HCT116 (cell line): ENCODE results near the gene IRF9. TPM values are rescaled to one million over a fixed set of nuclear protein-coding genes. Genes with fewer than 3 reads are reported as not detected.

Experiments
- ATAC-seq: fragments of 200-7000 bp; cut with Tn5 transposase; 2 replicates; pipeline ENCODE4 v1.9.1; 2020; ENCODE audit warnings: mild to moderate bottlenecking, moderate library complexity
- BruUV-seq: library from RNA; stranded (reverse); fragments of 400-500 nt; replicated peaks from 2 replicates; lab custom pipeline; 2021; lab: Mats Ljungman, UMichigan
- CTCF ChIA-PET: fragments of 300-600 bp; sonication (Branson Sonifier 250); formaldehyde crosslinking; loops from one replicate; lab custom pipeline; 2021; ENCODE audit warnings: antibody characterized with exemption; lab: Charles Lee
- POLR2A ChIA-PET: fragments of 300-600, 350-600 bp; sonication (Branson Sonifier 250); formaldehyde crosslinking; loops from one replicate; lab custom pipeline; 2021; ENCODE audit warnings: antibody characterized with exemption; lab: Charles Lee
- RAD21 ChIA-PET, 2 experiments: fragments of 300-600 bp; sonication (Branson Sonifier 250); formaldehyde crosslinking; loops; one replicate each; lab custom pipeline; 2023; ENCODE audit warnings: low total read pairs in 2 of 2; ENCODE audit not compliant: uncharacterized antibody in 2 of 2, unreplicated experiment in 2 of 2, low non-redundant PET in 1 of 2; lab: Charles Lee
- DNase-seq: peaks from one replicate; pipeline ENCODE4 v3.0.0-alpha.2; 2010; ENCODE audit warnings: low read depth, low spot score
- H2AFZ ChIP-seq: fragments of 200-600 bp; shearing (Covaris generic), sonication (generic); 2 replicates; pipeline ENCODE4 v1.6.1; 2017; ENCODE audit warnings: low read depth, mixed run types, mixed read lengths, antibody characterized with exemption, low read length; ENCODE audit not compliant: poor library complexity, severe bottlenecking
- H3K27ac ChIP-seq: 2 replicates; pipeline ENCODE4 v1.5.1; 2012; ENCODE audit warnings: low read depth, low read length
- H3K27me3 ChIP-seq: fragments of 200-600 bp; sonication (generic); 2 replicates; pipeline ENCODE4 v1.6.1; 2016; ENCODE audit warnings: mixed run types, low read length, mixed read lengths; ENCODE audit not compliant: insufficient read depth
- H3K36me3 ChIP-seq, 2 experiments: fragments of 200-500 bp in 1 of 2; fragments of 200-600 bp in 1 of 2; sonication (Bioruptor generic) in 1 of 2; sonication (generic) in 1 of 2; 2 replicates each; pipeline versions ENCODE4 v1.5.1 to v1.6.1; 2014 to 2016; ENCODE audit warnings: low read length in 2 of 2, inconsistent platforms in 1 of 2, mixed read lengths in 1 of 2, mixed run types in 1 of 2; ENCODE audit not compliant: insufficient read depth in 2 of 2, control insufficient read depth in 1 of 2
- H3K4me1 ChIP-seq, 2 experiments: fragments of 200-600 bp in 1 of 2; sonication (generic) in 1 of 2; 2 replicates each; pipeline versions ENCODE4 v1.5.1 to v1.6.1; 2012 to 2017; ENCODE audit warnings: low read length in 2 of 2, inconsistent platforms in 1 of 2, mild to moderate bottlenecking in 1 of 2, mixed read lengths in 1 of 2, mixed run types in 1 of 2, moderate library complexity in 1 of 2; ENCODE audit not compliant: insufficient read depth in 2 of 2, control insufficient read depth in 1 of 2
- H3K4me2 ChIP-seq: fragments of 200-600 bp; sonication (generic); 2 replicates; pipeline ENCODE4 v1.6.1; 2017; ENCODE audit warnings: mixed run types, low read length, mixed read lengths
- H3K4me3 ChIP-seq, 2 experiments: fragments of 200-600 bp in 1 of 2; sonication (generic) in 1 of 2; replicated peaks in 1 of 2; 2 replicates each; pipeline ENCODE4 v1.5.1; 2011 to 2016; ENCODE audit warnings: low read length in 2 of 2, control low read depth in 1 of 2, low read depth in 1 of 2, mild to moderate bottlenecking in 1 of 2, mixed read lengths in 1 of 2, mixed run types in 1 of 2
- H3K79me2 ChIP-seq: fragments of 200-600 bp; sonication (generic); 2 replicates; pipeline ENCODE4 v1.6.1; 2017; ENCODE audit warnings: mild to moderate bottlenecking, mixed run types, low read length, moderate library complexity, mixed read lengths; ENCODE audit not compliant: insufficient read depth
- H3K9ac ChIP-seq: fragments of 200-600 bp; sonication (generic); 2 replicates; pipeline ENCODE4 v1.6.1; 2016; ENCODE audit warnings: low read length, mixed read lengths
- H3K9me2 ChIP-seq: fragments of 200-600 bp; sonication (generic), shearing (Covaris generic); 2 replicates; pipeline ENCODE4 v1.6.1; 2017; ENCODE audit warnings: mixed run types, mild to moderate bottlenecking, moderate library complexity; ENCODE audit not compliant: insufficient read depth
- H3K9me3 ChIP-seq, 2 experiments: fragments of 200-500 bp in 1 of 2; fragments of 200-600 bp in 1 of 2; sonication (Bioruptor generic) in 1 of 2; sonication (generic) in 1 of 2; 2 replicates each; pipeline ENCODE4 v1.6.1; 2014 to 2017; ENCODE audit warnings: low read length in 2 of 2, mixed read lengths in 2 of 2, inconsistent platforms in 1 of 2, low read depth in 1 of 2, mild to moderate bottlenecking in 1 of 2, mixed run types in 1 of 2, moderate library complexity in 1 of 2; ENCODE audit not compliant: control insufficient read depth in 1 of 2, insufficient read depth in 1 of 2
- H4K20me1 ChIP-seq: fragments of 200-600 bp; sonication (generic), shearing (Covaris generic); 2 replicates; pipeline ENCODE4 v1.6.1; 2017; ENCODE audit warnings: mixed run types, mild to moderate bottlenecking, moderate library complexity; ENCODE audit not compliant: insufficient read depth
- POLR2A ChIP-seq: IDR thresholded peaks from 2 replicates; pipeline ENCODE4 v1.7.0; 2011; ENCODE audit warnings: borderline replicate concordance; ENCODE audit not compliant: insufficient read depth, insufficient read length; ENCODE audit errors: extremely low read depth
- RAD21 ChIP-seq: IDR thresholded peaks from 2 replicates; pipeline ENCODE4 v1.6.1; 2012; ENCODE audit warnings: low read depth, mild to moderate bottlenecking
- SP1 ChIP-seq: IDR thresholded peaks from 2 replicates; pipeline ENCODE4 v1.6.1; 2012; ENCODE audit warnings: low read depth
- SRF ChIP-seq: IDR thresholded peaks from 2 replicates; pipeline ENCODE4 v1.6.1; 2012; ENCODE audit warnings: low read depth
- YY1 ChIP-seq: IDR thresholded peaks from 2 replicates; pipeline ENCODE4 v1.6.1; 2011; ENCODE audit warnings: low read length, low read depth, moderate library complexity, mild to moderate bottlenecking; ENCODE audit not compliant: insufficient replicate concordance; ENCODE audit errors: extremely low read depth
- ZBTB33 ChIP-seq: IDR thresholded peaks from 2 replicates; pipeline ENCODE4 v1.6.1; 2011; ENCODE audit warnings: mild to moderate bottlenecking, low read length, moderate library complexity; ENCODE audit not compliant: insufficient replicate concordance; ENCODE audit errors: extremely low read depth
- intact Hi-C: fragments of 100-400 bp; cut with micrococcal nuclease; formaldehyde crosslinking; loops from 2 replicates; pipeline ENCODE4 v1.10.0; 2022
- total RNA-seq: library from RNA; stranded (reverse); gene quantifications from one replicate; pipeline ENCODE4 v1.2.1, GENCODE V29; 2021; ENCODE audit not compliant: unreplicated experiment

The IRF9 gene
- total RNA-seq, 1 experiment from 2014 or later, result 21.7 TPM

- TF ChIP-seq YY1 (no peak), ZBTB33 (no peak), POLR2A (no peak)
- Histone ChIP-seq H3K36me3 (peaks cover 12 to 19% of the 10 kb centered on the region in 2 experiments), H3K9ac (peak overlapping the region; percentile 84), H4K20me1 (no peaks in the 10 kb centered on the region), H3K4me1 (peaks cover 6 to 16% of the 10 kb centered on the region in 2 experiments; a peak in 3 of 4 replicates), H3K9me3 (no peaks in the 10 kb centered on the region), H2AFZ (no peak overlapping the region), H3K4me2 (peak overlapping the region; percentile 95), H3K9me2 (no peaks in the 10 kb centered on the region), H3K79me2 (peaks cover 14% of the 10 kb centered on the region; the same call in 1 of the 2 replicates), H3K4me3 (peak overlapping the region; percentile 86 to 92), H3K27me3 (no peaks in the 10 kb centered on the region), H3K27ac (no peak overlapping the region)
- intact Hi-C loops, result no loop called here
- ChIA-PET POLR2A (interaction anchor here (1.9 kb wide), 1 partner anchor 8 kb away, joined by 6 read pairs; no protein-coding TSS in a partner anchor), RAD21 (interaction anchor here in 1 of 2 experiments (0.7 kb wide), 1 partner anchor 22 kb away, joined by 4 read pairs; no protein-coding TSS in a partner anchor), CTCF (interaction anchor here (2.7 kb wide), 1 partner anchor 25 kb away, joined by 11 read pairs; the partner anchor contains the start of gene EMC9)
- DNase-seq (no peak), ATAC-seq (no peak)
- no TSS peak for BruUV-seq
Measured at GRCh38 chr14:24116128-24116814, 44.8 kb upstream of the IRF9 start.

DNA sequence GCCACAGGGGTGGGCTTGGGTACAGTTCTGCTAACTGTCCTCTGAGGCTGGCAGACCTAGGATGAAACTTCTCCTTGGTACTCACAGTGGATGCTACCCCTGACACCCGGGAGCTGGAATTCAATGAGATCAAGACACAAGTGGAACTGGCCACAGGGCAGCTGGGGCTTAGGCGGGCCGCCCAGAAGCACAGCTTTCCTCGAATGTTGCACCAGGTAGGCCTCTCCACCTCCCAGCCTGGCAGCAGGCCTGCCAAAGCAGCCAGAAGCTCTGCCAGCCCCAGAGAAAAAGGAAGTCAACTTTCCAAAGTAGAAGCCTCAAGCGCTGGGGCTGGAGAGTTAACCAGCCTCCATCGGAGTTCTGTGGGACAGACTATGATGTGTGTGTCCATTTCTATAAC, 43.9 kb upstream of the IRF9 start:
- Histone ChIP-seq H3K4me3 (no peak overlapping the region), H3K9ac (no peak overlapping the region), H3K4me1 (peaks cover 6 to 16% of the 10 kb centered on the region in 2 experiments; a peak in 3 of 4 replicates), H3K27ac (no peak overlapping the region), H3K9me2 (no peaks in the 10 kb centered on the region), H3K9me3 (no peaks in the 10 kb centered on the region), H3K36me3 (peaks cover 18 to 21% of the 10 kb centered on the region in 2 experiments), H4K20me1 (no peaks in the 10 kb centered on the region), H2AFZ (no peak overlapping the region), H3K27me3 (no peaks in the 10 kb centered on the region), H3K79me2 (peaks cover 14% of the 10 kb centered on the region; the same call in 1 of the 2 replicates), H3K4me2 (no peak overlapping the region)
- ATAC-seq, result no peak
- intact Hi-C loops, result no loop called here
- TF ChIP-seq SP1 (no peak), SRF (no peak), RAD21 (no peak)
- no TSS peak for BruUV-seq
- POLR2A ChIA-PET, result no interaction called here
- DNase-seq, result no peak
- RAD21 ChIA-PET, result no interaction called here
- CTCF ChIA-PET, result no interaction called here
